Astrocyte (in vitro differentiated cells and primary cell): ENCODE results near the gene PPT2. TPM values are rescaled to one million over a fixed set of nuclear protein-coding genes. Genes with fewer than 3 reads are reported as not detected.
"Not testable (repeated sequence)": the region's sequence is repeated elsewhere in the genome, so short reads cannot be mapped to it uniquely, and the experiment has no call there.

Experiments used
- DNase-seq: peaks from one replicate; pipeline ENCODE4 v3.0.0-alpha.2; 2010; ENCODE audit warnings: low read depth
- FAIRE-seq: peaks from 2 replicates; lab custom pipeline; 2011; peaks lifted over from hg19 to GRCh38; lab: Jason Lieb, UNC
- H2AFZ ChIP-seq: 2 replicates; pipeline ENCODE4 v1.6.0; 2012; ENCODE audit warnings: low read depth, low read length, inconsistent platforms
- H3K27ac ChIP-seq: 2 replicates; pipeline ENCODE4 v1.5.1; 2011; ENCODE audit warnings: low read depth, low read length, inconsistent platforms
- H3K27me3 ChIP-seq: 2 replicates; pipeline ENCODE4 v1.6.0; 2011; ENCODE audit warnings: low read length, inconsistent platforms; ENCODE audit not compliant: insufficient read depth
- H3K36me3 ChIP-seq: 2 replicates; pipeline ENCODE4 v1.5.1; 2011; ENCODE audit warnings: low read length, inconsistent platforms; ENCODE audit not compliant: insufficient read depth
- H3K4me1 ChIP-seq: 2 replicates; pipeline ENCODE4 v1.5.1; 2011; ENCODE audit warnings: low read length, inconsistent platforms; ENCODE audit not compliant: insufficient read depth
- H3K4me2 ChIP-seq: 2 replicates; pipeline ENCODE4 v1.6.0; 2012; ENCODE audit warnings: low read length, inconsistent platforms
- H3K4me3 ChIP-seq: 2 replicates; pipeline ENCODE4 v1.5.1; 2011; ENCODE audit warnings: low read depth, mild to moderate bottlenecking, low read length, inconsistent platforms; ENCODE audit not compliant: insufficient read depth
- H3K79me2 ChIP-seq: 2 replicates; pipeline ENCODE4 v1.6.0; 2012; ENCODE audit warnings: mild to moderate bottlenecking, low read length, inconsistent platforms; ENCODE audit not compliant: insufficient read depth
- H3K9ac ChIP-seq: 2 replicates; pipeline ENCODE4 v1.6.0; 2012; ENCODE audit warnings: mild to moderate bottlenecking, low read length, inconsistent platforms
- H3K9me3 ChIP-seq: 2 replicates; pipeline ENCODE4 v1.5.1; 2012; ENCODE audit warnings: low read depth, mild to moderate bottlenecking, low read length, inconsistent platforms; ENCODE audit not compliant: insufficient read depth
- H4K20me1 ChIP-seq: 2 replicates; pipeline ENCODE4 v1.6.0; 2012; ENCODE audit warnings: low read length, inconsistent platforms; ENCODE audit not compliant: insufficient read depth
- H3K27ac Mint-ChIP-seq: one replicate; pipeline ENCODE4 v1.8.0; 2021; ENCODE audit warnings: mild to moderate bottlenecking, mixed read lengths; ENCODE audit not compliant: unreplicated experiment
- H3K27me3 Mint-ChIP-seq: one replicate; pipeline ENCODE4 v1.8.0; 2021; ENCODE audit warnings: low read depth, mixed read lengths; ENCODE audit not compliant: unreplicated experiment
- H3K36me3 Mint-ChIP-seq: one replicate; pipeline ENCODE4 v1.8.0; 2021; ENCODE audit warnings: low read depth, mixed read lengths; ENCODE audit not compliant: unreplicated experiment
- H3K4me1 Mint-ChIP-seq: one replicate; pipeline ENCODE4 v1.8.0; 2021; ENCODE audit warnings: low read depth, mixed read lengths; ENCODE audit not compliant: unreplicated experiment
- H3K4me3 Mint-ChIP-seq: one replicate; pipeline ENCODE4 v1.8.0; 2021; ENCODE audit warnings: mild to moderate bottlenecking, moderate library complexity, mixed read lengths; ENCODE audit not compliant: unreplicated experiment
- H3K9me3 Mint-ChIP-seq: one replicate; pipeline ENCODE4 v1.8.0; 2021; ENCODE audit warnings: mild to moderate bottlenecking, mixed read lengths; ENCODE audit not compliant: unreplicated experiment
- CTCF ChIP-seq: IDR thresholded peaks from 2 replicates; pipeline ENCODE4 v1.5.1; 2011; ENCODE audit warnings: low read depth, mild to moderate bottlenecking, inconsistent platforms, low read length, moderate library complexity; ENCODE audit not compliant: insufficient read depth
- EZH2 ChIP-seq: IDR thresholded peaks from 2 replicates; pipeline ENCODE4 v1.6.1; 2012; ENCODE audit warnings: mild to moderate bottlenecking, low read length, inconsistent platforms; ENCODE audit not compliant: insufficient read depth
- total RNA-seq: library from RNA; stranded (reverse); gene quantifications from 2 replicates; pipeline ENCODE4 v1.2.1, GENCODE V29; 2021

PPT2 gene
- total RNA-seq, 1 donor from 2014 or later = 33.0 TPM

GRCh38 chr6:32140420-32141046 lies 13.4 kb upstream of the PPT2 start:
- Histone ChIP-seq H2AFZ (no peak overlapping the region), H3K79me2 (no peaks in the 10 kb centered on the region)

GRCh38 chr6:32144238-32144637 lies 9.7 kb upstream of the PPT2 start:
- H3K27ac ChIP-seq, H3K9me3 ChIP-seq, H3K36me3 ChIP-seq, H3K4me2 ChIP-seq, H3K9ac ChIP-seq, H3K4me1 ChIP-seq, FAIRE-seq, H3K4me3 ChIP-seq, H2AFZ ChIP-seq, H3K9me3 Mint-ChIP-seq, DNase-seq, H3K4me3 Mint-ChIP-seq, H3K27ac Mint-ChIP-seq, H3K36me3 Mint-ChIP-seq, H3K79me2 ChIP-seq, H4K20me1 ChIP-seq: not testable (repeated sequence)
- Mint-ChIP-seq H3K4me1 (peaks cover 27% of the 10 kb centered on the region), H3K27me3 (peaks cover 18% of the 10 kb centered on the region)
- peaks cover 28% of the 10 kb centered on the region for H3K27me3 ChIP-seq

More at GRCh38 chr6:32140420-32141046, 13.4 kb upstream of the PPT2 start:
- H3K4me2 ChIP-seq = no peak overlapping the region
- no peak overlapping the region for H3K4me3 ChIP-seq
- FAIRE-seq = no peak
- H3K9ac ChIP-seq = no peak overlapping the region
- DNase-seq = no peak
- H3K9me3 ChIP-seq = no peaks in the 10 kb centered on the region
- peak overlapping the region; percentile 10 for H3K27ac Mint-ChIP-seq
- H3K4me3 Mint-ChIP-seq = no peak overlapping the region
- no peaks in the 10 kb centered on the region for H3K4me1 ChIP-seq
- TF ChIP-seq EZH2 (no peak), CTCF (no peak)
- peaks cover 2% of the 10 kb centered on the region for H3K36me3 Mint-ChIP-seq
- H3K36me3 ChIP-seq = no peaks in the 10 kb centered on the region
- no peaks in the 10 kb centered on the region for H3K27me3 ChIP-seq
- no peaks in the 10 kb centered on the region for H4K20me1 ChIP-seq
- no peak overlapping the region for H3K27ac ChIP-seq
- H3K9me3 Mint-ChIP-seq = no peaks in the 10 kb centered on the region
- H3K27me3 Mint-ChIP-seq = peaks cover 3% of the 10 kb centered on the region
- peaks cover 16% of the 10 kb centered on the region for H3K4me1 Mint-ChIP-seq

- no peaks in the 10 kb centered on the region for H3K9me3 ChIP-seq
- H3K4me3 ChIP-seq = no peak overlapping the region
- H4K20me1 ChIP-seq = no peaks in the 10 kb centered on the region
- no peaks in the 10 kb centered on the region for H3K79me2 ChIP-seq
- H3K9me3 Mint-ChIP-seq = peaks cover 9% of the 10 kb centered on the region
- peaks cover 37% of the 10 kb centered on the region for H3K27me3 ChIP-seq
- peaks cover 31% of the 10 kb centered on the region for H3K27me3 Mint-ChIP-seq
- no peak overlapping the region for H2AFZ ChIP-seq
- TF ChIP-seq EZH2 (no peak), CTCF (no peak)
- peaks cover 6% of the 10 kb centered on the region for H3K36me3 Mint-ChIP-seq
- FAIRE-seq = no peak
- no peak overlapping the region for H3K4me2 ChIP-seq
- no peaks in the 10 kb centered on the region for H3K4me1 ChIP-seq
- H3K36me3 ChIP-seq = no peaks in the 10 kb centered on the region
- H3K27ac ChIP-seq = no peak overlapping the region
- peaks cover 20% of the 10 kb centered on the region for H3K4me1 Mint-ChIP-seq
- no peak for DNase-seq
- H3K9ac ChIP-seq = no peak overlapping the region
- peak overlapping the region; percentile 94 for H3K27ac Mint-ChIP-seq
- H3K4me3 Mint-ChIP-seq = peak overlapping the region; percentile 4
Observed at GRCh38 chr6:32146287-32146686, 7.7 kb upstream of the PPT2 start.
